ENCODE data around the gene KIF17. TPM values are rescaled to one million over a fixed set of nuclear protein-coding genes. Genes with fewer than 3 reads are reported as not detected.

Gene KIF17
- total RNA-seq, 1 donor from 2014 or later, result 4.6 TPM

DNA sequence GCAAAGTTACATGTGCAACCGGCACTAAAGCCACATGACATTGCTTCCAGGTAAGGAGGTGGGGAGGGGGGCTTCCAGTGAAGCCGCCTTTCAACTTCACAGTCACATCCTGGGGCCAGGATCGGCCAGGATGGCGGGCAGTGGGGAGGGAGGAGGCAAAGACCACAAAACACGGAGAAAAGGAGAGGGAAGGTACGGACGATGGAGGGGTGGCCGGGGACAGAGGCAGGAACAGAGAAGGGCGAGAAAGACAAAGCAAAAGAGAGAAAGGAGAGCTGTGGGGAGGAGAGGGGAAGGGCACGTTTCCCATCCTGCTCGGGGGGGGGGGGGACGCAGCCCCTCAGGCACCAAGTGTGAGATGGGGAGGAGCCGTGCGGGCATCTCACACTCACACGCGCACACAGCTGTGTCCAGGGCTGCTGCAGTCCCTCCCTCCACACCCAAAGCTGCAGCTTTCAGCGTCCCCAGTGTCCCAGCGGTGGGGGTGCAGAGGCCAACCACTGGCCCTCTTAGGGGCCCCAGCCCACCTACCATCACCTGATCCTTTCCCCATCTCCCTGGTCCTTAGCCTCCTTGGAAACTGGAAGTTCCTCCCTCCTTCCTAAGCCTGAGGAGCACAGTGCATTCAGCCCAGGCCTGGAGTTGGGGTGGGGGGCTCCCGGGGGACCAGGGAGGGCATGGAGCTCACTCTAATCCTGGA lies 12.3 kb upstream of the KIF17 start:
- ATAC-seq (no peak), DNase-seq (peak; percentile 48)
- no peaks in the 10 kb centered on the region for H3K9me3 ChIP-seq
- H3K36me3 ChIP-seq, result no peaks in the 10 kb centered on the region
- H3K27ac ChIP-seq, result no peak overlapping the region
- intact Hi-C loops (cut with DNase I), result no loop called here
- peaks cover 20% of the 10 kb centered on the region for H3K27me3 ChIP-seq
- H3K4me3 ChIP-seq, result no peak overlapping the region
- peaks cover 16% of the 10 kb centered on the region for H3K4me1 ChIP-seq
- TF ChIP-seq, protein P1, sequence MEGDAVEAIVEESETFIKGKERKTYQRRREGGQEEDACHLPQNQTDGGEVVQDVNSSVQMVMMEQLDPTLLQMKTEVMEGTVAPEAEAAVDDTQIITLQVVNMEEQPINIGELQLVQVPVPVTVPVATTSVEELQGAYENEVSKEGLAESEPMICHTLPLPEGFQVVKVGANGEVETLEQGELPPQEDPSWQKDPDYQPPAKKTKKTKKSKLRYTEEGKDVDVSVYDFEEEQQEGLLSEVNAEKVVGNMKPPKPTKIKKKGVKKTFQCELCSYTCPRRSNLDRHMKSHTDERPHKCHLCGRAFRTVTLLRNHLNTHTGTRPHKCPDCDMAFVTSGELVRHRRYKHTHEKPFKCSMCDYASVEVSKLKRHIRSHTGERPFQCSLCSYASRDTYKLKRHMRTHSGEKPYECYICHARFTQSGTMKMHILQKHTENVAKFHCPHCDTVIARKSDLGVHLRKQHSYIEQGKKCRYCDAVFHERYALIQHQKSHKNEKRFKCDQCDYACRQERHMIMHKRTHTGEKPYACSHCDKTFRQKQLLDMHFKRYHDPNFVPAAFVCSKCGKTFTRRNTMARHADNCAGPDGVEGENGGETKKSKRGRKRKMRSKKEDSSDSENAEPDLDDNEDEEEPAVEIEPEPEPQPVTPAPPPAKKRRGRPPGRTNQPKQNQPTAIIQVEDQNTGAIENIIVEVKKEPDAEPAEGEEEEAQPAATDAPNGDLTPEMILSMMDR (IDR thresholded peaks at IDR 0.05), result no peak

DNA sequence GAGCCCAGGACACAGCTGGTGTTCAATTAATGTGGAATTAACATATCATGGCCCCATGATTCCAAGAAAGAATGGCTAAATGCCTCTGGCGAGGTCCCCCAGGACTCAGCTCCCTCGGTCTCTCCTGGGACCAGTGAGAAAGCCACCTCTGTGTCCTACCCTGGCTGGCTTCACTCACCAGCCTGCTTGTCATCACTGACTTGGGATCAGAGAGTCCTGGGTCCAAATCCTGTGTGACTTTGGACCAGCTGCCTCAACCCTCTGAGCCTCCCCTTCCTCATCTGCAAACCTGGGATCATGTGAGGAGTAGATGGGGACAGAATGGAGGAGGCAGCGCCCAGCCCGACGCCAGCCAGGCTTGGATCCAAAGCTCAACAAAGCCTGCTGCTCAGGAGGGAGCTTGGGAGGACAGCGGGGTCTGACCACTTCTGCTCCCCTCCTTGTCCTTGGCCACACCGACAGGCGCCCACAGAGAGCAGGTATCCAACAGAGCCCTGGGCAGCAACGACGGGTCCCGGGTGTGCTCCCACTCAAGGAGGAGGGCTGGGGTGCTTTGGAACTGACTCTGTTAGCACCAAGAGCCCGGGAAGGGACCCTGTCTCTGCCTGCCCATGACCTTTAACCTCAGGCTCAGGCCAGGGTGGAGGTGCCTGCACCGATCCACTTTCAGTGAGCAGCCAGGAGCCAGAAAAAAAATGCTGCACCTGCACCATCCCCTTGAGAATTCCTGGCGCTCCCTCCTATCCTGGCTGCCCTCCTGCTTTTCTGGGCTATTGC lies 11.5 kb upstream of the KIF17 start:
- Histone ChIP-seq H3K4me1 (peaks cover 16% of the 10 kb centered on the region), H3K9me3 (no peaks in the 10 kb centered on the region), H3K4me3 (no peak overlapping the region), H3K36me3 (no peaks in the 10 kb centered on the region), H3K27me3 (peaks cover 20% of the 10 kb centered on the region), H3K27ac (no peak overlapping the region)
- ATAC-seq, result no peak
- TF ChIP-seq, protein P1 (IDR thresholded peaks at IDR 0.05), result no peak
- peak; percentile 49 for DNase-seq
- intact Hi-C loops (cut with DNase I), result no loop called here

DNA sequence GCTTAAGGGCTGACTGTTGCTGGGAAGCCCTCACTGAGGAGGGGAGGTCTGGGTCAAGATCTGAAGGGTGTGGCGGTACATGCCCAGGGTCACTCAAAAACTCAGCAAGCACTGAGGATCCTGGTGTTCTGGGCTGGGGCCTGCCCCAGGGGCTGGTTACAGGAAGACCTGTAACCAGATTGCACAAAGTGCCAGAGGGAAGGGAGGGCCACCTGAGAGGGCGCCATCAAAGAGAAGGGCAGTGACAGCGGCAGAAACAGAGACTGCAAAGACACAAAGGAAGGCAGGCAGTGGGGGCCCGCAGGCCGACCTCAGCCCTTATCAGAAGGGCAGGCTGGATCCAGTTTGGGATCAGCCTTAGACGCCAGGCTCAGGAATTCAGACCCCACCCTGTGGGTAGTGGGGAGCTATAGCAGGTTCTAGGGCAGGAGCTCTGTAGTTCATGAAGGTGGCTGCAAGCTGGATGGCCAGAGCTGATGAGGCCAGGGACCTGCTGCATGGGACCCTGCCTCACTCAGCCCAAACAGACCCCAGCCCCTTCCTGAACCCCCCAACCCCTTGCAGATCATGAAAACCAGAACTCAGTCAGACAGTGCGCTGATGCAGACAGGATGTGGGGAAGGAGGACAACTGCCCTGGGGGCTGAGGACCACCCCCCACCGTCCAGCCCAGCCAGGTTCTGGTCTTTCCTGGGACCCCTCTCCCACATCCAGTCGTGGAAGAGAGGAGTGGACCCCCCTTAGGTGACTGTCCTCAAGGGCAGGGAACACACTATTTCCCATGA lies 10.8 kb upstream of the KIF17 start:
- no peak overlapping the region for H3K4me3 ChIP-seq
- peak; percentile 58 for DNase-seq
- TF ChIP-seq, protein P1 (IDR thresholded peaks at IDR 0.05), result no peak
- H3K27ac ChIP-seq, result no peak overlapping the region
- intact Hi-C loops (cut with DNase I), result no loop called here
- H3K36me3 ChIP-seq, result no peaks in the 10 kb centered on the region
- H3K27me3 ChIP-seq, result peaks cover 20% of the 10 kb centered on the region
- no peak for ATAC-seq
- H3K9me3 ChIP-seq, result no peaks in the 10 kb centered on the region
- H3K4me1 ChIP-seq, result peaks cover 15% of the 10 kb centered on the region

DNA sequence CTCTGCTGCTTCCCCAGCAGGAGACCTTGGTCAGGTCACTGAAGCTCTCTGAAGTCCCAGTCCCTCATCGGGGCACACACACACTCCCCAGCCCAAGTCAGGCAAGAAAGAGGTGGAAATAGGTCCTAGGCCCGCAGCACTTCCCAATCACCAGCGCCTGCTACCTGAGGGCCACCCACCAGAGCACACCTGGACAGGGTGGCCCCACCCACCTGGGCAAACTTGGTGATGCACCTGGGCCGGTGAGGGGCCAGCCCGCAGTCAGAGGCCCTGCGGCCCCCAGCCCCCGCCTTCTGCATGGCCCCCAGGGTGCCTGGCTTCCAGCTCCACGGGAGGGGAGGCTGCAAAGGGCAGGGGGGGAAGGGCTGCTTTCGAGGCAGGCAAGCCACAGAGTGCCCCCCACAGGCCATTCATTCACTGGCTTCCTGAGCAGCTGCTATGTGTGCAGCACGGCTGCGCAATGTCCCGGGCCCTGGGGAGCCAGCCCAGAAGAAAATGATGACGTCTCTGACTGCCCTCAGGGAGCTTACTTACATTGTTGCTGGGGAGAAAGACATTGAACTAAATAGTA lies 10.0 kb upstream of the KIF17 start:
- no peaks in the 10 kb centered on the region for H3K9me3 ChIP-seq
- TF ChIP-seq, protein P1 (IDR thresholded peaks at IDR 0.05), result no peak
- intact Hi-C loops (cut with DNase I), result no loop called here
- DNase-seq (peak; percentile 56), ATAC-seq (no peak)
- H3K4me1 ChIP-seq, result peaks cover 8% of the 10 kb centered on the region
- H3K4me3 ChIP-seq, result no peak overlapping the region
- H3K27me3 ChIP-seq, result peaks cover 20% of the 10 kb centered on the region
- H3K36me3 ChIP-seq, result no peaks in the 10 kb centered on the region
- H3K27ac ChIP-seq, result no peak overlapping the region

DNA sequence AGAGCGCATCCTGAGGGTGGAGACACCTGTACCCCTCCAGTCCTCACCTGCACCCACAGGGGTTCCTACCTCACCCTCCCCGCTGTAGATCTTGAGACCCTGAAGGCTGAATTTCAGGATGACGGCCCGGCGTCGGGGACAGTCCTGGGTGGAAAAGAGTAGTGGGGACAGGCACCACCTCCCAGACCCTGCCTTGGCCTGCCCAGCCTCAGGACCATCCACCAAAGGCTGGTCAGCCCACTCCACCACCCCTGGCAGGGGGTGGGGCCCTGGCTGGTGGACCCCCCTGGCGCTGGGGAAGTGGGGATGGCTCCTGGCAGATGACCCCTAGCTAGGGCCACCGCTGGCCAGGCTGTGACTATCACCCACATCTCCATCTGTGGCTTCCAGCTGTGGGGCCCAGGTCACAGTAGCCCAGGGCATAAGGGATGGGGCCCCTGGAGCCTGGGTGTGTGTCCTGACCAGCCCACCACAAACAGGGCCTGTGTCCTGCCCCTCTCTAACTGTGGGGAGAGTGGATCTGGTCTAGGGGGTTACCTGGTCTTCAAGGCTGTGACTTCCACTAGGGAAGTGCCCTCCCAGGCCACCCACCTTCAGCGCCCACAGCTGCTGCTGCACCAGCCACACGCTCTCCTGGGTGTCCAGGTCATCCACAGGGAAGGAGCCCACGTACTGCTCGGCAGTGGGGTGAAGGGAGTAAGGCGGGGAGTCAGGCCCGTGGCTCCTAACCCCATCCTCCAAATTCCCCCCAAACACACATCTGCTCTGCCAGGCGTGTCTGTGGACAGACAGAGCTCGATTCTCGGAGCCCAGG lies 9.3 kb upstream of the KIF17 start:
- intact Hi-C loops (cut with DNase I), result no loop called here
- peaks cover under 1% of the 10 kb centered on the region for H3K4me1 ChIP-seq
- DNase-seq, result peak; percentile 61

More for the DNA sequence above, 9.3 kb upstream of the KIF17 start:
- H3K27ac ChIP-seq, result no peak overlapping the region
- H3K4me3 ChIP-seq, result no peak overlapping the region
- TF ChIP-seq, protein P1 (IDR thresholded peaks at IDR 0.05), result no peak
- H3K27me3 ChIP-seq, result peaks cover 20% of the 10 kb centered on the region
- no peaks in the 10 kb centered on the region for H3K9me3 ChIP-seq
- ATAC-seq, result no peak
- no peaks in the 10 kb centered on the region for H3K36me3 ChIP-seq

Data from upper lobe of right lung (tissue), 1 donor.